NCI-H1105 (cell line): Measurements from ENCODE around the gene PNPLA7.
"Not testable (repeated sequence)": the region's sequence is repeated elsewhere in the genome, so short reads cannot be mapped to it uniquely, and the experiment has no call there.

ENCODE experiments used
- DNase-seq: peaks from one replicate; lab custom pipeline; 2025; lab: John Stamatoyannopoulos, UW

Gene PNPLA7

DNA sequence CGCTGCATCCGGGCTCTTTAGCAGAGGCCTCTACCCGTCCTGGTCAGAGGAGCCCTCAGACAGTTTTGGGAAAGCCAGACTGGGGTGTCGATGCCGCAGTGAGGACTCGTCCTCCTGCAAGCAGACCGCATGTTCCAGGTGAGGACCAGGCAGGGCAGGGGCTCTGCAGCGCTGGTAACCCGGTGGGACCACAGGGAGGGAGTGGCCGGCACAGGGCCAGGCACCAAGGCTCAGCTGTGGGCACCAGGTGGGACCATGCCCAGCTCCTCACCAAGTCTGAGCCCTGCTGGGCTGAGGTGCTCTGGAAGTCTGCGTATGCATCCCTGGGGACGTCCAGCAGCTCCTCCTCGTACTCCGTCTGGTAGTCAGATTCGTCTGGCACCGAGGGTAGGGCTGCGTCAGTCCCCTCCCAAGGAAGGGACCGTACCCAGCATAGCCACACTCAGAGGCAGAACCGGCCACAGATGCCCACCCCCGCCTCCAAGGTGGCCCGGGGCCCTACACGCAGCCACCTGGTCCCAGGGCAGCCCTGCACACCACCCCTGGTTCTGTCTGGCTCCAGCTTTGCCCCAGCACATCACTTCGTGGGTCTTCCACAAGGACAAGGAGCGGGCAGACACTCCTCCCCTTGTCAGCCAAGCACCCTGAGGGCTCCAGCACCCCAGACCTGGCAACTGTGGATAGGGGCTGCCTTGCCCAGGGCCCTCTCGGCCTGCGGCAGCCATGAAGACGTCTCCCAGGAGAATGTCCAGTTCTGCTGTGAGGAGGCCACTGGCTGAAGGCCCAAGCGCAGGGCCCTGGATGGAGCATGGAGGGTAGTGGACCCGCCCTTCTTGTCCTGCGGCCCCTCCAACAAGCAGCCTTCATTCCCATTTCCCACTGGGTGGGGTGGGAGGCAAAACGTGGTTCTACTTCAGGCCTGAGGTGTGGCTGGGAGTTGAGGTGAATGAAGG is 89.6 kb downstream of the PNPLA7 start:
- DNase-seq, result no peak

DNA sequence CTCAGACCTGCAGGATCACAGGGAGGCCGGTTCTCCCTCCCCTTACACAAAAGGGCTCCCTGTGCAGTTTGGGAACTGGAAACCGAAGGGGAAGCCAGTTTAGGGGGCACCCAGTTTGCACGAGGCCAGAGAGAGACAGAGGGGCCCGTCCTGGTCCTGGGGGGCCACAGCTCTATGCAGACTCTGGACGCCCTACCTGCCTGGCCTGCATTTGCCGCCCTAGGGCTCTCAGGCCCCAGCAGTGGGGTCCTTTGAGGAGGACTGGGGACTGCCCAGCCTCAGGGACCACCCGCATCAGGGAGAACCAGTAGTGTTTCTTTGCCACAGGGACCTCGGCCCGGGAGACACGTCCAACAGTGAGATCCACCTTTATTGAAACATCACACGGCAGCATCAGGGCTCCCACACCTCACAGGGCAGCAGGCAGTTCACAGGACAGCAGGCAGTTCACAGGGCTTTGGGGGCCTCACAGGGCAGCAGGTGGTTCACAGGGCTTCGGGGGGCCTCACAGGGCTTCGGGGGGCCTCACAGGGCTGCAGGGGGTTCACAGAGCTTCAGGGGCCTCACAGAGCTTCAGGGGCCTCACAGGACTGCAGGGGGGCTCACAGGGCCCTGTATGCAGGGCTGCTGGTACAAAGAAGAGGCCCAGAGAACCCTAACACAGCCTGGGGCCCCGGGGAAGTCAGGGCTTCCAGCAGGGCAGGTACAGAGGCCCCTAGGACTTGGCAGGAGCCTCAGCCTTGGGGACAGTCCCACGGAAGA is 90.4 kb downstream of the PNPLA7 start:
- DNase-seq, result no peak

DNA sequence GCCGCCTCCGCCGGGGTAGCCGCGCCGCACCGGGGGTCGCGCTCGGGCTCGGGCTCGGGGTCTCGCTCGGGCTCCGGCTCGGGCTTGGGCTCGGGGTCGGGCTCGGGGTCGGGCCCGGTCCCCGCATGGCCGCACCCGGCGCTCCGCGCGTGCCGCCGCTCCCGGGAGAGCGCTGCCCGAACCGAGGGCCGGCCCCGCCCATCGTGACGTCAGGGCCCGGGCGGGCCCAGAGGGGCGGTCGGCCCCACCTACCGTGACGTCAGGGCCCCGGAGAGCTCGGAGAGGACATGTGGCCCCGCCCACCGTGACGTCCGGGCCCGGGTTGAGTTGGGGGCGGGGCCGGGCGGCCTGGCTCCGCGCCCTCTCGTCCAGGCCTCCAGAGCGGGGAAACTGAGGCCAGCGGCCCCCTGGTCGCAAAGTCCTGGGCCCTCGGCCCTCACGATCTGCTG is 91.0 kb downstream of the PNPLA7 start, which contains the start of gene NSMF:
Gene NSMF, minus strand, starts transcription at position 183 of the 449 bp plus-strand sequence. CDS start 232 bp downstream, outside the sequence.
- DNase-seq, result peak; percentile 84

DNA sequence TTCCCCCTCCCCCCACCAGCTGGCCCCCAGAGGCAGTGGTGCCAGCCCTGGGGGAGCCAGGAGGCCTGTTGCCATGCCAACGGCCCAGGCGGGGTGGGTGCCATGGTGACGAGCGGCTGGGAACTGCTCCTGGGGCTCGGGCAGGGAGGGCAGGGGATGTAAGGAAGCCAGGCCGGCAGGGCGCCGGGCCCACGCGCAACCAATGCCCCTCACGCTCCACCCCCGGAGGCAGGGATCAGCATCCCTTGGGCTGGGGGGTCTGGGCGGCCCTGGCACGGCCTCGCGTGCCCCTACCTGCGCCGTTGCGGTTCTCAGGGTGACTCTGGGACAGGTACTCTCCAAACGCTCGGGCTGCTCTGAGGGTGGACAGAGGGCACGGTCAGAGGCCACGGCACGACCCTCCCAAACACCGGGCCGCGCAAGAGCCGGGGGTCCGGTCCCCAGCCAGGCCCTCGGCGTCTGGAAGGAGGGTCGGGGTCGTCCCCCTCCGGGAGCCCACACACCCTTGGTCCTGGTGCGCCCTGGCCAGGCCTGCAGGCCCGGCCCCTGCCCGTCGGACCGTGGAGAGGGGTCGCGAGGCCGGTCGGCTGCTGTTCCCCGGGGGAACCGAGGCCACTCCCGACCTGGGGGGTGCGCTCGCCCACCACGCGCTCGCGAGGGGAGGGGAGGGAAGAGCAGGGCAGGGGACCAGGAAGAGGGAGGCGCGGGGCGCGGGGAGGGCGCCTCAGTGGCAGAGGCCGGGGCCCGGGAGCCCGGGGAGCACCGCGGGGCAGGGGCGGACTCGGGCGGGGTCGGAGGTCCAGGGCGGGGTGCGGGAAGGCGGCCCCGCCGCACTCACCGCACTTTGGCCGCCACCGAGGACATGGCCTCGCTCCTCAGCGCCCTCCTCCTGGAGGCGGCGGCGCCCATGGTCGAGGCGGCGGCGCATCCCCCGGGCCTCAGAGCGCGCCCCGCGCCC is 91.7 kb downstream of the PNPLA7 start:
- peak; percentile 92 for DNase-seq

DNA sequence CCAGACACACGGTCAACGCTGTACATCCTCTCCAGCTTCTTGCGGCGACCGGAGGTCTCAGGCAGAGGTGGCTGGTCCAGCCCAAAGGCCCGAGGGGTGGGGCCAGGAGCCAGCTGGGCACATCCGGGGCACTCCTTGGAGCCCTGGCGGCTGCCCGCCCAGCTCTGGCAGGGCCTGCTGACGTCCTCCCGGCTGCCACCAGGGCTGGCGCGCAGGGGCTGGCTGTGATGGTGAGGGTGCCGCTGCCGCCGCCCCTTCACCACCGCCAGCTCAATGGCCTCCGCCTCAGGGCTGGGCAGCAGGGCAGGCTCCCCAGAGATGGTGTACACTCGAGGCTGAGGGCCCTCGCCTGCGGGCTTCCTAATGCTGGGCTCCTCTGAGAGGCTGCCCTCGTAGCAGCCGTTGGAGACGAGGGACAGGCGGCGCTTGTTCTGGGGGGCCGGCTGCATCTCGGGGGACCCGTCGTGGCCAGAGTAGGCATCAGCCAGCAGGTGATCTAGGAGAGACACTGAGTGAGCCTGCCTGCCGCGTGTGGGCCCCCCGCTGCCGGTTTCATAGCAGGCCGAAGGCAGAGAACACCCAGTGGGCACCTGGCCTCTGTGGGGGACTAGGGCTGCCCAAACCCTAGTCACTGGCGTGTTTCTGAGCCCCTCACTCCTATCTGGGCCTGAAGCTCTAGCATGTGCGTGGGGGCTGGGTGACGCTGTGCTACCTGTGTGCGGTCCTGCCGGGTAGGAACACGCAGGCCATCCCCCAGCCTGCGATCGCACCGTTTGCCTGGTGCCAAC is 92.6 kb downstream of the PNPLA7 start:
- DNase-seq, result no peak

DNA sequence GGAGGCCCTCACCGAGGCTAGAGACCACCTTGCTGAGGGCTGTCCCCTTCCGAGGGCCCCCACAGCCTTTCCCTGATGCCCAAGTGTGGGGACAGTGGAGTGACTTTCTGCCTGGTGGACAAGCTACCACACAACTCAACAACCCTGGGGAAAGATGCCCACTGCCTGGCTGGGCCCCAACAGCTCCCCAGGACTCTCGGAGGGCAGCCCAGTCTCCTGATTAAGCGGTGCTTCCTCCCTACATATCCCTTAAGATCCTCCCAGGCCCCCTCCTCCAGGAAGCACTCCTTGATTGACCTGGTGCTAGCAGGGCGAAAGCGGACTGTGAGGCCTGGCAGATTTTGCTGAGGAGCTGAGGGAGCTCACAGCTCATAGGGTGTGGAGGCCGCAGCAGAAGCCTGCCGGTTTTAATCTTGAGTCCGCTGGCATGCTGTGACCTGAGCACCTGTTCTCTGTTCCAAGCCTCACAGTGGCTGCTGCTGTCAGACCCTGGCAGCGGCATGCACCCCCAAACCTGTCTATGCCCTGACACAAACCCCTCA is 93.3 kb downstream of the PNPLA7 start:
- no peak for DNase-seq

DNA sequence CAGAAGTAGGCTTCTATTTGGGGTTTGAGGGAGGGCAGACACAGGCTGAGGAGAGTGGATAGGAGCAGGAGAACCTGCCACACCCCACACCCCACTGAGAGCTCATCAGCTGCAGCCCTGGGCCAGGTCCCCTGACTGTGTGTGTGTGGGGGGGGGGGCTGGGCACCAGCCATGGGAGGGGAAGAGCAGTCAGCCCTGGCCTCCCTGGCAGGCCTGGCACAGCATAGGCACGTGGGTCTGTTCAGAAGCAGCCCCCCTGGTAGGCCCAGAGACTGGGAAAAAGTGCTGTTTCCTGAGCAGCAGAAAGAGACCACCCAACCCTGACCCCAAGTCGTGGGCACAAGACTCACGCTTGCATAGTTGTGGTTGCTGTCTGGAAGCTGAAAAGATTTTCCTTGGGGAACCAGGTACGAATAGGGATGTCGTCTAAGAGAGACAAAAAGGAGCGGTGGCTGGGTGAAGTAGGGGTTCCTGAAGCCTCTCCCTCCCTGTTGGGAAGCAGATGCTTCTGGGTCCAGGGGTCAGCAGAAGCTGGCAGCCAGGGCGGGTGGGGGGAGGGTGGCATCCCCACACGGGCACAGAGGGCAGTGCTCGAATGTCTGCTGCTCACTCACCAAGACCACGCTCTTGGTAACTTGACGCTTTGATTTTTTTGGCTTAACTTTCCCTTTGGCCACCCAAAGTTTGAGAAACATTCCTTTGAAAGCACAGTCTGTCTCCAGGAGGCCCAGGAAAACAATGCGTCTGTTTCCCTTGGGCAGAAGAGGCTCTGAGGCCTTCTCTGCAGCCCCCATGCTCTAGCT is 93.9 kb downstream of the PNPLA7 start:
- no peak for DNase-seq

DNA sequence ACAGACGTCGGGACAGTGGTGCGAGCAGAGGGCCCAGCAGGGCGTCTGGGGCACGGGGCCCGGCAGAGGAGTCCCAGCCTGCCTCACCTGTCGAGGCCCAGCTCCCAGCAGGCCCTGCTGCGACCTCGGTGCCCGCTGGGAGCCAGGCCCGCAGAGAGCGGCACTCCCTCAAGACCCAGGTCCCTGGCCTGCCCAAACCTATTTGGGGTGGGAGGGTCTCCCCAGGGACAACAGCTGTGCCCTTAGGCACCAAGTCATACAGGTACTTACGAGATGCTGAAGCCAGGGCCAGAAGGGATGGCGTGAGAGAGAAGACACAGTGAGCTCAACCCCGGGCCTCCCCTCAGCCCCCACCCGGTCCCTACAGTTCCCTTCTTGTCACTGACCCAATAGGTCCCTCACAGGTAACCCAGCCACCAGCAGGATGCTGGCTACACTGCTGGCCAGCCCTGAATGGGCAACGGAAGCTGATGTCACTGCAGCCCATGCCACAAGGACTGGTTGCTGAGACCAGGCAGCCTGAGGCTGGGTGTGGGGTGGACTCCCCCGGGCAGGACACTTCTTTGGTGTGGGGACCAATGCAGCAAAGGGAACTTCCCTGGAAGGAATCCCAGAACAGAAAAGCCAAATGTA is 94.7 kb downstream of the PNPLA7 start:
- DNase-seq, result no peak

DNA sequence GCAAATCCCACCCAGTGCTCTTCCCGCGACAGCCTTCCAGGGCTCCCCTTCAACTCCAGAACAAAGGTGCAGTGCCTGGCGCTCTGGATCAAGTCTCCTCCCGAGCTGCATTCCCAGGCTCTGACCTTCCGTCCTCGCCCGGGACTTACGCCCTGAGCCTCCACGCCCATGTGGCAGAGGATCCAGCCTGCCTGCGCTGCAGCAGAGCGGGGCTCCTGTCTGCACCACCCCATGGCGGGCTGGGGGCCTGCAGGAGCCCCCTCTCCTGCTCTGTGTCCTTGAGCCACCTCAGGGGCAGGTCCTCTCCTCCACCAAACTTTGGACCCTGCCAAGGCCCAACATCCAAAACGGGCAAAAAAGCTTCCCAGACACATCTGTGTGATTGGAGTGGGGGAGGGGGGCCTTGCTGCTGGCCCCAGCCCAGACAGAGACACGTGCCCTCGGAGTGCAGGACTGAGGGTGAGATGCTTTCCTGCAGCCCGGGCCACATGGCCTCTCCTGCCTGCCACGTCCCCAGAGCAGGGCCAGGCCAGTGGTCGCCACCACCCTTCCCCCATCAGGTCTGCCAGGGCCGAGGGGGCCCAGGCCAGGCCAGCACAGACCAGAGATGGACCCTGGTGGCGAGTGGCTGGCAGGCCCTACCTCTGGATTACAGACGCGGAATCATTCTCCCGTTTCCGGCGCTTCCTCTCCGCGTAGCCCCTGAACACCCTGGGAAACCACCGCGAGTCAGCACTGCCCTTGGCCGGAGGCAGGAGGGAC is 95.4 kb downstream of the PNPLA7 start:
- DNase-seq, result no peak

DNA sequence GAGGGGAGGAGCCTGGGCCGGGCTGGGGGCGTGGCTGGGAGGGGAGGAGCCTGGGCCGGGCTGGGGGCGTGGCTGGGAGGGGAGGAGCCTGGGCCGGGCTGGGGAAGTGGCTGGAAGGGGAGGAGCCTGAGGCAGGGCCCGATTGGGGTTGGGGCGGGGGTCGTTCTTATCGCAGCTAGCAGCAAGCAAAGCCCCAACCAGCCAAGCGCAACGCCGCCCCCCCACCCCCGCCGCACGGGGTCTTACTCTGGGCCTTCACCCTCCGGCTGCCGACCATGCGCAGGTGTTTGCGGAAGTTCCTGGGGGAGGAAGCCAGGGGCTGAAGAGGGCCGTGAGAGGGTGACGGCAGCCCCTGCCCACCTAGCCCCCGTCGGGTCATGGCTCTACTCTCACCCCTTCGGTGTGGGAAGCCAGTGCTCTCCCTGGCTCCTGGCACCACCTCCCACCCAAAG is 96.0 kb downstream of the PNPLA7 start:
- DNase-seq, result no peak

DNA sequence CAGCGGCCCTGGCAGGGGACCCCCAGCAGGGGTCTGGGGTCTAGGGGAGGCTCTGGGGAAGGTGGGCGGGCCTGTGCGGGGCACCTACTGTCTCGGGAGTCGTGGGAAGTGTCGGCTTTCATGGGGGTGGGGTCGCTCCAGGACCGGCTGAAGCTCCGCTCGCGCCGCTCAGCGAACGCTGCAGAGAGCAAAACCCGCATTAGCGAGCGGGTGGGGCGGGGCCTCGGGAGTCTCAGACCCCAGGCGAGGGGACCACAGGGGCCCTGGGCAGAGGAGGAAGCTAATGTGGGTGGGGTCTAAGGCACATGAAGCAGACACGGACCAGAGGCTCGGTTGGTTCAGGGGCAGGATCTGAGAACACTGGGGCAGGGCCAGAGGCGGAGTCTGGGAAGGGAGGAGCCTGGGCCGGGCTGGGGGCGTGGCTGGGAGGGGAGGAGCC is 96.5 kb downstream of the PNPLA7 start:
- DNase-seq, result peak; percentile 4

DNA sequence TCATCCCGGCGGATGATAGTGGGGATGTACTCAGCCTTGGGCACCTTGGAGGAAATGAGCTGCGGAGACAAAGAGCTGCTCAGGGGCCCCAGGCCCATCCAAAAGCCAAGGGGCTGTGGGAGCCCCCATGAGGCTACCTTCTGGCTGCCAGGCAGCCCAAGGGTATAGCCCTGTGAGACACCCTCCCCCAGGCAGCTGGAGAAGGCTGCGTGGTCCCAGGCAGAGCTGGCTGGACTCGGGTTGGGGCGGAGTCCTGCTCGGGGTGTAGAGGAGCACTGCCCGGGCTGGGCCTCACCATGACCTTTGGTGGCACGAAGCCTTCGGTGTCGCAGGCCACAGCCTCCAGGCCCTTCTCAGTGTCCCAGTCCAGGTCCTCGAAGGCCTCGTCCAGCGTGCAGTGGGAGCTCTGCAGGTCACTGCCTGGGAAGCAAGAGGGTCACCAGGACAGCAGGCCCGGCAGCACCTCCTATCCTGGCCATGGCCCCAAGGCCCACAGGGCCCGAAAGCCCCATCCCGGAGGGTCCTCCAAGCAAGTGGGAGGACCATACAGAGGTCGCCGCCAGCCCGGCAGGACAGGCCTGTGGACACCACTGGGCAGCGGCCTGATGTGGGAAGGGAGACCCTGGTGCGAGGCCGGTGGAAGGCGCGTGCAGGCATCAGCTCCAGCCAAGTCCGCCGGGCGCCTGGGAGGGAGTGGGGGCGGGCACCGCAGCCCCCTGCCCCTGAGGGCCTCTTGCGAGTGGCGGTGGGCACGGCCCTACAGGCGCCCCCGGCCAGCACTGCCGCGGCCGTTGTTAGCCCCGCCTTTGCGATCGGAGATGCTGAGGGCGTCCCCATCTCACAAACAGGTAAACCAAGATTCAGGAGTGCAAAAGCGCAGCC is 97.2 kb downstream of the PNPLA7 start:
- DNase-seq, result no peak

DNA sequence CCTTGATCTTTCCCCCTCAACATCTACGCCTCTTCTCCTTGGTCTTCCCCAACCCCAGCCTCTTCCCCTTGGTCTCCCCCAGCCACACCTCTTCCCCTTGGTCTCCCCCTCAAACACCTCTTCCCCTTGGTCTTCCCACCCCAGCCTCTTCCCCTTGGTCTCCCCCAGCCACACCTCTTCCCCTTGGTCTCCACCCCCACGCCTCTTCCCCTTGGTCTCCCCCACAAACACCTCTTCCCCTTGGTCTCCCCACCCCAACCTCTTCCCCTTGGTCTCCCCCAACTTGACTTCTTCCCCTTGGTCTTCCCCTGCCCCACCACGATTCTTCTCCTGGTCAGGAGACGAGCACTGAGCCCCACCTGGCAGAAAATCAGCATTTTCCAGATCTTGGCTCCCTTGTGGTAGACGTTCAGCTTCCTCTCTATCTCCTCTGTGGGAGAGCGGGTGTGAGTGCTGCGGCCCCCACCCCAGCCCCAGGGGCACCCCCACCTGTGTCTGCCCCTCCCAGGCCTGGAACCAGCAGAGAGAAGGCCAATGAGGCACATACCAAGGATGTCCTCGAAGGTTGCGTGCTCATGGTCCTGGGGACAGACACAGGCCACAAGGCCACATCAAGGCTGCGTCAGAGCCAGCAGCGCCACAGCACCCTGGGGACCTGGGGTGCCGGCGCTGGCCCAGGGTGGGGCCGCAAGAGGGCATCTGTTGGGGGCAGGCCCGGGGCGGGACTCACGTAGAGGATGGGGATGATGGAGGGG is 98.0 kb downstream of the PNPLA7 start:
- no peak for DNase-seq

DNA sequence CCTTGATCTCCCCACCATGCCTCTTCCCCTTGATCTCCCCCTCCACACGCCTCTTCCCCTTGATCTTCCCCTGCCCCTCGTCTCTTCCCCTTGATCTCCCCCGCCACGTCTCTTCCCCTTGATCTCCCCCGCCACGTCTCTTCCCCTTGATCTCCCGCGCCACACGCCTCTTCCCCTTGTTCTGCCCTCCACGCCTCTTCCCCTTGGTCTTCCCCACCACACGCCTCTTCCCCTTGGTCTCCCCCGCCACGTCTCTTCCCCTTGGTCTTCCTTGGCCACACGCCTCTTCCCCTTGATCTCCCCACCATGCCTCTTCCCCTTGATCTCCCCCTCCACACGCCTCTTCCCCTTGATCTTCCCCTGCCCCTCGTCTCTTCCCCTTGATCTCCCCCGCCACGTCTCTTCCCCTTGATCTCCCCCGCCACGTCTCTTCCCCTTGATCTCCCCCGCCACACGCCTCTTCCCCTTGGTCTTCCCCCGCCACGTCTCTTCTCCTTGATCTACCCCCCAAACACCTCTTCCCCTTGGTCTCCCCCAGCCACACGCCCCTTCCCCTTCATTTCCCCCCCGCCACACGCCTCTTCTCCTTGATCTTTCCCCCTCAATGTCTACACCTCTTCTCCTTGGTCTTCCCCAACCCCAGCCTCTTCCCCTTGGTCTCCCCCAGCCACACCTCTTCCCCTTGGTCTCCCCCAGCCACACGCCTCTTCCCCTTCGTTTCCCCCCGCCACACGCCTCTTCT is 98.8 kb downstream of the PNPLA7 start:
- DNase-seq, result not testable (repeated sequence)

DNA sequence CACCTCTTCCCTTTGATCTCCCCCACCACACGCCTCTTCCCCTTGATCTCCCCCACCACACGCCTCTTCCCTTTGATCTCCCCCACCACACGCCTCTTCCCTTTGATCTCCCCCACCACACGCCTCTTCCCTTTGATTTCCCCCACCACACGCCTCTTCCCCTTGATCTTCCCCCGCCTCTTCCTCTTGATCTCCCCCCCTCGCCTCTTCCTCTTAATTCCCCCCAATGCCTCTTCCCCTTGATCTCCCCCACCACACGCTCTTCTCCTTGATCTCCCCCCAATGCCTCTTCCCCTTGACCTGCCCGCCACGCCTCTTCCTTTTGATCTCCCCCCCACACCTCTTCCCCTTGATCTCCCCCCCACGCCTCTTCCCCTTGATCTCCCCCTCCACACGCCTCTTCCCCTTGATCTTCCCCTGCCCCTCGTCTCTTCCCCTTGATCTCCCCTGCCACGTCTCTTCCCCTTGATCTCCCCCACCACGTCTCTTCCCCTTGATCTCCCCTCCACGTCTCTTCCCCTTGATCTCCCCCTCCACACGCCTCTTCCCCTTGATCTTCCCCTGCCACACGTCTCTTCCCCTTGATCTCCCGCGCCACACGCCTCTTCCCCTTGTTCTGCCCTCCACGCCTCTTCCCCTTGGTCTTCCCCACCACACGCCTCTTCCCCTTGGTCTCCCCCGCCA is 99.5 kb downstream of the PNPLA7 start:
- not testable (repeated sequence) for DNase-seq
